DMS79 (cell line): ENCODE data around the gene INPP5D.
A peak's percentile ranks its signal among the peaks of the same experiment; 100 is the strongest.

Experiments used
- DNase-seq: peaks from one replicate; lab custom pipeline; 2025; lab: John Stamatoyannopoulos, UW

INPP5D gene

DNA sequence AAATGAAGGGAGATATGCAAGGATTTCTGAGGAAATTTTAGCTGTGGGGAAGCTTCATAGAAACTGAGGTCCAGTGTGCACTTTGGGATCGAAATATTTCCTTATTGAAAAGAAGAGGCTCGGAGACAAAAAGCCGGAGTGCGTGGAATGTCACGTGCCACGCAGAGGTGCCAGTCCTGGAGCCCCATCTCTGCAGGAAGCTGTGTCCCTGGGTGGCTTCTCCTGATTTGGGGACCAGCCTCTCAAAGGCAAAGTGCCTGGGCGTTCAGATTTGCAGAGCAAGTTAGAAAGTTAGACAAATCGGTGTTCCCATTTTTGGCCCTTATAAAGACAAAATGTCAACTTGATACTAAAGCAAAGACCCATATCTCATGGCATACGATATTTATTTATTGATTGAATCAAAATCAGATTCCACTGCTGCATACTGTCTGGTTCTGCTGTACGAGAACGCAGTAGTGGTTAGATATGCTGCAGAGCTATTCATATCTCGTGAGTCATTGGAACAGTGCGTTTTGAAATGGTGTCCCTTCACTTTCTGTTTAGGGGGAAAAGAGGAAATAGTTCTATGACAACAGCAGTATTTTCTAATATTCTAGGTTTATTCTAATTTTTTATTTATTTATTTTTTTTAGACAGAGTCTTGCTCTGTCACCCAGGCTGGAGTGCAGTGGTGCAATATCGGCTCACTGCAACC is 182.2 kb downstream of the INPP5D start:
- DNase-seq: no peak

DNA sequence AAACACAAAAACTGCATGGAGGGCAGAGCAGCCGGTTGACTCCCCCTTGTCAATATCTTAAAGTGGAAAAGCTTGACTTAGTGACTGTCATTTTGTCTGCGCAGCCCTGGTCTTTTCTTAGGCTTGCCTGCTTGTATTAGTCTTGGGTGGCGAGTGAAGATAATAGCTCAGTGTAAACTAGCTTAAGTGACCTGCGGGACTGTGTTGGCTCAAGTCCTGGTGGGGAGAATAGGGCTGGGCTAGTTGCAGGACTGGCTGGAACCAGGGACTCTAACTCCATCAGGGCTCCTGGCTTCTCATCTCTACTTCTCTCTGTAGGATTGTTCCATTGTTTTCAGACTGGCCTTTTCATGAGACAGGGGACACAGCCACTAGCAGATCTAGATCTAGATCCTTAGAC is 183.2 kb downstream of the INPP5D start:
- no peak for DNase-seq

DNA sequence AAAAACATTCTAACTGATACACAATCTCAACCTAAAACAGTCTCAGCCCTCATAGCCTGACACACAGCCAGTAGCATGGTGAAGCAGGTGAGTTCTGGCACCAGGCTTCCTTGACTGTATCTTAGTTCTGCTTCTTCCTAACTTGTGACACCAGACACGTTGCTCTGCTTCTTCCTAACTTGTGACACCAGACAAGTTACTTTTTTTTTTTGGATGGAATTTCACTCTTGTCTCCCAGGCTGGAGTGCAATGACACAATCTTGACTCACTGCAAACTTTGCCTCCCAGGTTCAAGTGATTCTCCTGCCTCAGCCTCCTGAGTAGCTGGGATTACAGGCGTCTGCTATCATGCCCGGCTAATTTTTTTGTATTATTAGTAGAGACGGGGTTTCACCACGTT is 184.7 kb downstream of the INPP5D start:
- DNase-seq: no peak

DNA sequence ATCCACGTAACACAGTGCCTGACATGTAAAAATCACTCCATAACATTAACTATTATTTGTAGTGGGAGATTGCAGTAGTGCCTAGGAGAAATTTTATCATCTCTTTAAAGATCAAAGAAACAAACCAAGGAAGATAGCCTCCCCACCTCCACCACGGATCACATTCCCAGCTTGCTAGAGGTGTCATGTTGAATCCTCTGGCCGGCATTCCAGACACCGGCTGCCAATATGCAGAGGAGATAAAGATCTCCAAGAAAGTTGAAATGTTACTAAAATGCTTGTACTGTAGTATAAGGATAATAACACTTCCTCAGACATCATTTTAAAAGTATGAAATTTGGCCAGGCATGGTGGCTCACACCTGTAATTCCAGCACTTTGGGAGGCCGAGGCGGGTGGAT is 185.3 kb downstream of the INPP5D start:
- DNase-seq: no peak

DNA sequence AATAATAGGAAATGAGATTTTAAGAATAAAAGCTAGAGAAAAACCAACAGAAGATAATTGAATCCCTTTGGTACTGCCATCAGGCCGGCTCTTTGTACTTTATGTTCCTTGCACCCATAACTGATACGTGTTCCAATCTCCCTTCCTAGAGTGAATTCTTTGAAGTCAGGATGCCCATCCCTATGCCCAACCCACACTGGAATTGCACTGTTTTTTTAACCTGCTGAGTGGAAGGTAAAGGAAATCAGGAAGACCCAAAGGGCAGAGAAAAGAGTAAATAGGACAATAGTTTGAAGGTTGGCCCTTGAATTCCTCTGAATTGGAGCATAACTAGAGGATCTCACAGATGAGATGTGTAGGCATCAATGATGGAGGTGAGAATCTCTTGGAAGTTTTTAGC is 187.0 kb downstream of the INPP5D start:
- DNase-seq: no peak

DNA sequence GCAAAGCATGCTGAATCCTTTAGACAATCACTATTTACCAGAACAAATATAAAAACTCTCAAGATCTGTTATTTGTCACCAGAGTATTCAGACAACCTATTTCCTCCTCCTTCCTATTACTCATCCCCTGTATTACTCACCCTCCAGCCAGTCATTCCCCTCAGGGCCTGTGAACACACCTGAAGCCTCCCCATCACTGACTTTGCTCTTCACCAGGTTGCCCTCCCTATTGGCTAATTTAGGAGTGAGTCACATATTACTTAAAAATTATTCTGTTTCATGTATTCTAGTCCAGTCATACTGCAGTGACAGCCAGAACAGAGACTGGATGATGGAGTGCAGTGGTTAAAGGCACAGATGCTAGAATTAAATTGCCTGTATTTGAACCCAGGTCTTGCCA is 187.6 kb downstream of the INPP5D start:
- no peak for DNase-seq

DNA sequence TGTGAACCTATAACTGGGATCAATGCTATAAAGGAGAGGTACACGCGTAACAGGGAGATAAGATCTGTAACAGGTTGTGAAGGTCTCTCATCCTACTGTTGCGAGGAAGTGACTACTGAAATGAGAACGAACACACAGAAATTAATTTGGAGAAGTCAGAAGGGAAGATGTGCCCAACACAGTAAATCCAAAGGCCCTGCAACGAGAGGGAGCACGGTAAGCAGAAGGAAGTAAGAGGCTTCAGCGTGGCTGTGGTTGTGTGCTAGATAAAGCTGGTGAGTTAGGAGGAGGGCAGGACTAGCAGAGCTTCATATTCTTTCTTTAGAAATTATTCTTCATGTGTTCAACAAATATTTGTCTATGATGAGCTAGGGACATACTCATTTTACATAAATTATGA is 188.9 kb downstream of the INPP5D start:
- DNase-seq: no peak

DNA sequence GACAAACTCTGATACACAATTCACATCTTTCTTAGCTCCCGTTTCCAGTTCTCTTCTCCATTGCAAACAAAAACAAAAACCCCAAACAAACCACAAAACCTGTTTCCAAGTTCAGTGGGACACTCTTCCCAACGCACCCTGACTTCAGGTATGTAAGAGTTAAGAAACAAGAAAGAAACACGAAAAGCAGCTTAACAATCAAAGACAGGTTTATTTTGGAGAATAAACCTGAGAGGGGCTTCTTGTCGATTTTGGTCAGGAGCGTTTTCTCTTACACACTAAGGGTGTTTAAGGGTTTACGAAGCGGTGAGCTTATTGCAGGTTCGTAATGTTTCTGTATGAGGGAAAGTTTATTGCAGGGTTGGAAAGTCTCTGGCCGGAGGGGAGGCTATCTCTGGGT is 190.4 kb downstream of the INPP5D start:
- DNase-seq: no peak

DNA sequence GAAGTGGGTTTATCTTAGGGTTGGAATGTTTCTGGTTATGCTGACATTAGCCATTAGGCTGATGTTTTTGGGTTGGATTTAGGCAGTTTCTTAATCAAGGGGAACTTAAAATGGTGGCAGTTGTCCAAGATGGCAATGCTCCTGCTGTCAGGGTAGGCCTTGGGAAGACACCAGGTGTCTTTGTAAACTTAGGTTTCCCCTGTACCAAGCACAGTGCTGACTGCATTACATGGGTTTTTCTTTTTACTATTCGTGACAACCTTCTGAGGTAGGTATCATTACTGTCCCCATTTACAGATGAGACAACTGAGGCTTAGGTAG is 190.8 kb downstream of the INPP5D start:
- no peak for DNase-seq

DNA sequence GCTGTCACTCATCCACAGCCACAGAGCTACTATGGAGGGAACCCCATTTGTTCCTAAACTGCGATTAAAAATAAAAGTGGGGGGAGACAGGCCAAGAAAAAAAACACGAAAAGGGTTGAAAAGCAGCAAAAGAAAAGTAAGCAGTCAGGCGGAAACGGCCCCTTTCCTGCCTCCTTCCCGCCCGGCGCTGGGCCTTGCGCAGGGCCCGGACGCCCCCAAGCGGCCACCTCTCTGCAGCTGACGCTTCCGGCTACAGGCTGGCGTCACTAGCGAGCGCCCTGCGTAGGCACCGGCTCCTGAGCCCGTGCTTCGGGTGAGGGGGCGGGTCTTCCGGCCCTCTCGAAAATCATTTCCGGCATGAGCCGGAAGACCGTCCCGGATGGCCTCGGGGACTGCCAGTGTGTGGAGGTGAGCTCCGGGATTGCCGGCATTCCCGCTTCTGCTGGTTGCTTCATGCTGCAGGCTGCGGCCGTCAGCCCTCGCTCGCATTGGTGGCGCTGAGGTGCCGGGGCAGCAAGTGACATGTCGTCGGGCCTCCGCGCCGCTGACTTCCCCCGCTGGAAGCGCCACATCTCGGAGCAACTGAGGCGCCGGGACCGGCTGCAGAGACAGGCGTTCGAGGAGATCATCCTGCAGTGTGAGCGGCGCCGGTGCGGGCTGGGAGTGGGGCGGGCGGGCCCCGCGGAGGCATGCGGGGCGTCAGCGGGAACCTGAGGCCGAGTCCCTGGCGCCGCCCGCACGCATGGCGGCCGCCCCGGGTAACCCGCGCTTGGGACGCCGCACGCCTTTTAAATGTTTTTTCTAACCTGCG is 191.4 kb downstream of the INPP5D start, which contains the start of gene ATG16L1:
Gene ATG16L1, plus strand, starts transcription at position 368 of the 811 bp plus-strand sequence. Its CDS starts 155 bp downstream, at position 523.
- DNase-seq: peak; percentile 87

DNA sequence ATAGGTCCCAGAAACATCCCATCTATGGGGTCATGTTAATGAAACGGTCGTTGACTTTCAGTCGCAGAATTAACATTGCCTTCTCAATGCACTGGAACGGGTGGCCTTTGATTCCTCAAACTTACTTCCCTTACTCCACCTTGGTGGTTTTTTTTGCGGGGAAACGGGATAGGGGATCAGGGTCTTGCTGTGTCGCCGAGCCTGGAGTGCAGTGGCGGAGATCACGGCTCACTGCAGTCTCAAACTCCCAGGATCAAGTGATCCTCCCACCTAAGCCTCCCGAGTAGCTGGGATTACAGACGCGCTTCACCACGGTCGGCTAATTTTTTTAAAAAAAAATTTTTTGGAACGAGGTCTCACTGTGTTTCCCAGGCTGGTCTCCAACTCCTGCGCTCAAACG is 192.1 kb downstream of the INPP5D start:
- DNase-seq: no peak

DNA sequence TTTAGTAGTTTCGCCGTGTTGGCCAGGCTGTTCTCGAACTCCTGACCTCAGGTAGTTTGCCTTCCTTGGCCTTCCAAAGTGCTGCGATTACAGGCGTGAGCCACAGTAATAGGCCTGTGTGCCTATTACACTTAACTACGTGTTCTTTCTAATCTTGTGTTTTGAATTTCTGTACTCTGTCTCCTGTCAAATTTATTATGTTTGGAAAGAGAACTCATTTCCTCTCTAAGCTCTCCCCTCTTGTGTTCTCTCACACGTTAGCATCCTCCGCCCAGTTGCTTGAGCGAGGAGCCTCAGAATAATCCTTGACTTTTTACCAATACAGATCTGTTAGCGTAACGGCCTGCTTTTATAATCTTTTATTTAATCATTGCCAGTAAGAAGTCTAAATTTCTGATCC is 195.0 kb downstream of the INPP5D start:
- DNase-seq: no peak

DNA sequence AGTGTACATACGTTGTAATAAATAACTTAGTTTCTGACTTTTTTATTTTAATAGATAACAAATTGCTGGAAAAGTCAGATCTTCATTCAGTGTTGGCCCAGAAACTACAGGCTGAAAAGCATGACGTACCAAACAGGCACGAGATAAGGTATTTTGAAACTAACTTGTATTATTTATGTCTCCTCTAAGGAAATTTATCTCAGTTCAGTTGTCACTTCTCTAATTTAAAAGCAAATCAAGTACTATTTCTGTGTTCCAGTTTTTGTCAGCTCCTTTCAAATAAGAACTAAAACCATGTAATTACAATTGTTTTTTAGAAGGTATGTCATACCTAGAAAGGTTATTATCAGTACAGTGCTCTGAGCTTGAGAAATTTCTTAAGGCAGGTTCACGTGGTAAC is 195.9 kb downstream of the INPP5D start:
- DNase-seq: no peak
